Lung (tissue), 12 donors: Measurements from ENCODE around the gene TMEFF2. TPM values are rescaled to one million over a fixed set of nuclear protein-coding genes. Genes with fewer than 3 reads are reported as not detected.
"Not testable (repeated sequence)": the region's sequence is repeated elsewhere in the genome, so short reads cannot be mapped to it uniquely, and the experiment has no call there.

Experiments
- ATAC-seq: fragments of 200-7000 bp; cut with Tn5 transposase; one replicate; pipeline ENCODE4 v1.9.1; 2020; ENCODE audit warnings: moderate number of reproducible peaks; ENCODE audit not compliant: insufficient read depth, low FRiP score
- DNase-seq, 3 donors: peaks; one replicate each; pipeline ENCODE4 v3.0.0-alpha.2; 2013 to 2017
- H3K27ac ChIP-seq, 2 donors: one replicate each; pipeline ENCODE4 v1.5.1; 2013; ENCODE audit warnings: mild to moderate bottlenecking in 2 of 2, moderate library complexity in 2 of 2, control low read depth in 1 of 2, inconsistent platforms in 1 of 2, low read depth in 1 of 2, low read length in 1 of 2
- H3K27me3 ChIP-seq, 3 donors: one replicate each; pipeline ENCODE4 v1.5.1; 2013; ENCODE audit warnings: low read length in 2 of 3; ENCODE audit not compliant: control insufficient read depth in 3 of 3, insufficient read depth in 3 of 3
- H3K36me3 ChIP-seq, 4 donors: one replicate each; pipeline ENCODE4 v1.5.1; 2013; ENCODE audit warnings: low read length in 4 of 4, mild to moderate bottlenecking in 1 of 4, moderate library complexity in 1 of 4; ENCODE audit not compliant: control insufficient read depth in 4 of 4, insufficient read depth in 4 of 4
- H3K4me1 ChIP-seq, 5 donors: one replicate each; pipeline ENCODE4 v1.5.1; 2013; ENCODE audit warnings: low read length in 5 of 5, mild to moderate bottlenecking in 2 of 5, moderate library complexity in 1 of 5; ENCODE audit not compliant: control insufficient read depth in 5 of 5, insufficient read depth in 5 of 5
- H3K4me3 ChIP-seq: one replicate; pipeline ENCODE4 v1.5.1; 2013; ENCODE audit warnings: mild to moderate bottlenecking, control low read depth, moderate library complexity
- H3K9ac ChIP-seq, 2 donors: one replicate each; pipeline ENCODE4 v1.5.1; 2013; ENCODE audit warnings: low read length in 2 of 2, control low read depth in 1 of 2; ENCODE audit not compliant: insufficient read depth in 1 of 2
- H3K9me3 ChIP-seq, 4 donors: one replicate each; pipeline ENCODE4 v1.5.1; 2013; ENCODE audit warnings: low read length in 3 of 4, mild to moderate bottlenecking in 1 of 4, moderate library complexity in 1 of 4; ENCODE audit not compliant: control insufficient read depth in 4 of 4, insufficient read depth in 3 of 4
- WGBS, 2 donors: extraction: QIAGEN DNeasy Blood & Tissue Kit; methylation state at CpG; one replicate each; pipeline ENCODE4 v1.1.7; 2013; 5-methylcytosine and 5-hydroxymethylcytosine counted together
- polyA plus RNA-seq, 2 donors: library from polyadenylated mRNA; stranded (reverse); fragments of 200-250 nt; gene quantifications; one replicate each; pipeline ENCODE4 v1.2.1, GENCODE V29; 2013
- total RNA-seq, 2 donors: library from RNA; depleted of rRNA in 1 of 2; stranded (reverse); fragments of >200 nt in 1 of 2; gene quantifications; one replicate each; pipeline ENCODE4 v1.2.1, GENCODE V29; 2014 to 2021
- TF ChIP-seq, protein P1 (sequence below): IDR thresholded peaks from 2 replicates; pipeline ENCODE4 v1.5.1; 2012; ENCODE audit warnings: mild to moderate bottlenecking; ENCODE audit errors: control extremely low read depth, extremely low read depth
- donor health status: control.
- donor health status: control.
- donor health status: Bipolar disorder and iron deficiency.
- donor health status: healthy.
- donor health status: DM: yes; HTN: yes; CAD: no.

Gene TMEFF2
- total and polyA plus RNA-seq, 4 donors: 0.43 TPM; not detected in 3

DNA sequence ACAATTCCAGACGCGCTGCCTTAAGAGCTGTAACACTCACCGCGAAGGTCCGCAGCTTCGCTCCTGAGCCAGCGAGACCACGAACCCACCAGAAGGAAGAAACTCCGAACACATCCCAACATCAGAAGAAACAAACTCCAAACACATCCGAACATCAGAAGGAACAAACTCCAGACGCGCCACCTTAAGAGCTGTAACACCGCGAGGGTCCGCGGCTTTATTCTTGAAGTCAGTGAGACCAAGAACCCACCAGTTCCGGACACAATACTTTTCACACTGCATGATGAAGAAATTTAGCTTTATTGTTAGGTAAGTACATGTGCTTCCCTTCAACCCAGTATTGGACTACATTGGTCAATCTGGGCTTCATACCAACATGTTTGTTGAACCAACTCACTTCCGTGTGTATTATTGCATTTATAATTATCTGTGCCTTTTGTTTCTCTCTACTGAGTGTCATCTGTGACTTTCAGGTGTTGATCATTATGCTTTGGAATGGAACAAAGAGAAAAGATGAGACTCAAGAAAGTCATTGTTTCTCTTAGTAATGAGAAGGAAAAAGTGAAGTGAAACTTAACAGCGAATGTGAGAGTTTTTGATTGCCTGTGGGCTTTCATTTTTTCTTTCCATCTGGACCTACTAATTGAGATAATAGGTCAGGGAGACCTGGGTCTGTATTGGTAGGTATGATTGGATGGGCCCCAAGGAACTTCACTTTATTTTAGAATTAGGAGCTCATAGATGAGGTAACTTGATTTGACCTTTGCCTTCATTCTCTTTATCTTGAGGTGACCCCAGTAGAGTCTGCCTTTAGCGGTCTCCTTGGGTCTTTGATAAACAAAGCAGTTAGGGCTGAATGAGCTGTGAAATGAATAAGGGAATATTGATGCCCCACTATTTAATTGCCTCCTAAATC is 271.7 kb downstream of the TMEFF2 start:
- WGBS, 2 donors: 97 to 98% methylated on average over 20 of the region's 20 CpGs
- Histone ChIP-seq H3K4me1 (peaks cover 0 to 8% (median 6%) of the 10 kb centered on the region in 5 donors), H3K4me3 (no peak overlapping the region), H3K27me3 (no peaks in the 10 kb centered on the region), H3K9me3 (no peaks in the 10 kb centered on the region), H3K9ac (no peak overlapping the region), H3K27ac (no peak overlapping the region), H3K36me3 (no peaks in the 10 kb centered on the region)
- ATAC-seq (no peak), DNase-seq (no peak)
- TF ChIP-seq, protein P1, sequence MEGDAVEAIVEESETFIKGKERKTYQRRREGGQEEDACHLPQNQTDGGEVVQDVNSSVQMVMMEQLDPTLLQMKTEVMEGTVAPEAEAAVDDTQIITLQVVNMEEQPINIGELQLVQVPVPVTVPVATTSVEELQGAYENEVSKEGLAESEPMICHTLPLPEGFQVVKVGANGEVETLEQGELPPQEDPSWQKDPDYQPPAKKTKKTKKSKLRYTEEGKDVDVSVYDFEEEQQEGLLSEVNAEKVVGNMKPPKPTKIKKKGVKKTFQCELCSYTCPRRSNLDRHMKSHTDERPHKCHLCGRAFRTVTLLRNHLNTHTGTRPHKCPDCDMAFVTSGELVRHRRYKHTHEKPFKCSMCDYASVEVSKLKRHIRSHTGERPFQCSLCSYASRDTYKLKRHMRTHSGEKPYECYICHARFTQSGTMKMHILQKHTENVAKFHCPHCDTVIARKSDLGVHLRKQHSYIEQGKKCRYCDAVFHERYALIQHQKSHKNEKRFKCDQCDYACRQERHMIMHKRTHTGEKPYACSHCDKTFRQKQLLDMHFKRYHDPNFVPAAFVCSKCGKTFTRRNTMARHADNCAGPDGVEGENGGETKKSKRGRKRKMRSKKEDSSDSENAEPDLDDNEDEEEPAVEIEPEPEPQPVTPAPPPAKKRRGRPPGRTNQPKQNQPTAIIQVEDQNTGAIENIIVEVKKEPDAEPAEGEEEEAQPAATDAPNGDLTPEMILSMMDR: no peak

DNA sequence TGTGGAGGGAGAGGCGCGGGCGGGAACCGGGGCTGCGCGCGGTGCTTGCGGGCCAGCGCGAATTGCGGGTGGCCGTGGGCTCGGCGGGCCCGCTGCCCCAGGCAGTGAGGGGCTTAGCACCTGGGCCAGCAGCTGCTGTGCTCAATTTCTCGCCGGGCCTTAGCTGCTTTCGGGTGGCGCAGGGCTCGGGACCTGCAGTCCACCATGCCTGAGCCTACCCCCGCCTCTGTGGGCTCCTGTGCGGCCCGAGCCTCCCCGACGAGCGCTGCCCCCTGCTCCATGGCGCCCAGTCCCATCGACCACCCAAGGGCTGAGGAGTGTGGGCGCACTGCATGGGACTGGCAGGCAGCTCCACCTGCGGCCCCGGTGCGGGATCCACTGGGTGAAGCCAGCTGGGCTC is 273.1 kb downstream of the TMEFF2 start:
- ATAC-seq, H3K36me3 ChIP-seq, DNase-seq, H3K9ac ChIP-seq, H3K27ac ChIP-seq, H3K4me3 ChIP-seq, H3K9me3 ChIP-seq, H3K27me3 ChIP-seq, H3K4me1 ChIP-seq: not testable (repeated sequence)
- 96 to 98% methylated on average over 25 to 32 of the region's 32 CpGs for WGBS, 2 donors

DNA sequence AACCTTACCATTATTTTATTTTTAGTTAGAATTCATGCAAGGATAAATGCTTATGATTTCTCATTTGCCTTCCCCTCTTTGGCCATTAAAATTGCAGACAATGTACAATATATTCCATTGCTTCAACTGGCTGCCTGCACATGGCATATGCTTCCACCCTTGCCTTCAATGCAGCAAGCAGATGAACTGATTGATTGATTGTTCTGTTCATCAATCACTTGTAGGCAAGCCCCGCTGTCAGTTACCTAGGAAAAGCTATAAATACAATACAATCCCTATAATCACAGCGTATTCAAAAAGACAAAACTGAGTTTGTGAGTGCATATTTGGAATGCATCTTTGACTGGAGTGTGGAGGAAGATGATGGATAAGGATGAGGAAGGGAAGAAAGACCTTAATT is 274.2 kb downstream of the TMEFF2 start:
- ATAC-seq: no peak
- H3K36me3 ChIP-seq: no peaks in the 10 kb centered on the region
- no peaks in the 10 kb centered on the region for H3K4me1 ChIP-seq
- DNase-seq: no peak
- TF ChIP-seq, protein P1: no peak
- WGBS, 2 donors: 93 to 97% methylated on average over 2 of the region's 2 CpGs
- no peak overlapping the region for H3K4me3 ChIP-seq
- no peaks in the 10 kb centered on the region for H3K27me3 ChIP-seq
- H3K9me3 ChIP-seq: no peaks in the 10 kb centered on the region
- no peak overlapping the region for H3K27ac ChIP-seq
- H3K9ac ChIP-seq: no peak overlapping the region

DNA sequence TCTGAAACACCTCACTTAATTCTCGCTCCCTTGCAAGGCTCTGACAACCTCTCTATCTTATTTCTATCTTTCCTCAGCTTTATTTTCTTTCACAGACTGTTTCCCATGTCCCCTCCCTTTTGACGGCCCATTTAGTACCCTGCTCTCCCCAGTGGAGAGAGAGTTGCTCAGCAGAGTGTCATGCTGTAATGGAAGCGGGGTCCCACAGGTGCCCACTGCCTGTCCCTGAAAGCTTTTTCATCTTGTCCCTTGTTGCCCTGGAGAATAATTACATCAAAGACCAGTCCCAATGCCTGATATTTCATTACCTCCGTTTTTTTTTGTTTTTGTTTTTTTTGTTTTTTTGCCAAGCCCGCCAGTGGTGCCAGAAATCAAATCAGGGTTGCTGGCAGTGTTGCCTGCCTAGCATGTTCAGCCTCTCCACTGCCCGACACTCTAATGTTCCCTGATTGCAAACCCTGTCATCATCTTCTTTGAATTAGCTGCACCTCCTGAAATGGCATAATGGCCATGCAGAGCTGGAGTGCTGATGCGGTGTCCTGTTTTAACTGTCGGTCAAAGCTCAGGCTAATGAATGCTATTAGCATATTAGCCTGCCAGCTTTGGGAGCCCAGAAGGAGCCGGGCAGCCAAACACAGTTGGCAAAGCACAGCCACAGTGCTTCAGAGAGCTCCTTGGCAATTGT is 276.6 kb downstream of the TMEFF2 start:
- ATAC-seq: no peak
- Histone ChIP-seq H3K27me3 (no peaks in the 10 kb centered on the region), H3K9ac (no peak overlapping the region), H3K36me3 (no peaks in the 10 kb centered on the region), H3K9me3 (no peaks in the 10 kb centered on the region), H3K27ac (no peak overlapping the region), H3K4me3 (no peak overlapping the region), H3K4me1 (no peaks in the 10 kb centered on the region)
- 85 to 95% methylated on average over 9 of the region's 9 CpGs for WGBS, 2 donors
- no peak for DNase-seq
- TF ChIP-seq, protein P1: no peak
